HFFc6 (cell line): ENCODE results near the gene PDXP. TPM values are rescaled to one million over a fixed set of nuclear protein-coding genes. Genes with fewer than 3 reads are reported as not detected.
A peak's percentile ranks its signal among the peaks of the same experiment; 100 is the strongest.

Source experiments
- DNase-seq: peaks from one replicate; pipeline ENCODE4 v3.0.0-alpha.2; 2018
- H3K27ac Mint-ChIP-seq: 2 replicates; pipeline ENCODE4 v1.8.0; 2020; ENCODE audit warnings: mild to moderate bottlenecking, mixed read lengths
- H3K27me3 Mint-ChIP-seq: 2 replicates; pipeline ENCODE4 v1.8.0; 2021; ENCODE audit warnings: mild to moderate bottlenecking, moderate library complexity, mixed read lengths; ENCODE audit not compliant: insufficient read depth
- H3K36me3 Mint-ChIP-seq: 2 replicates; pipeline ENCODE4 v1.8.0; 2021; ENCODE audit warnings: low read depth, mixed read lengths
- H3K4me1 Mint-ChIP-seq: 2 replicates; pipeline ENCODE4 v1.8.0; 2020; ENCODE audit warnings: low read depth, mixed read lengths
- H3K4me3 Mint-ChIP-seq: 2 replicates; pipeline ENCODE4 v1.8.0; 2020; ENCODE audit warnings: mild to moderate bottlenecking, moderate library complexity, mixed read lengths
- H3K9me3 Mint-ChIP-seq: 2 replicates; pipeline ENCODE4 v1.8.0; 2020; ENCODE audit warnings: mild to moderate bottlenecking, mixed read lengths
- total RNA-seq, 6 experiments: library from RNA; stranded (reverse); fragmentation: NEBNext Ultra II Directional; extraction: Animal tissue kit (Norgen Biotek cat#: 25700); gene quantifications; 2 replicates in 1 of 6; 3 replicates in 5 of 6; pipeline ENCODE4 v1.2.3, GENCODE V29; 2021
- TF ChIP-seq, protein P1 (sequence below): fragments of 200-600 bp; sonication (generic); IDR thresholded peaks from 2 replicates; pipeline ENCODE4 v1.5.0; 2021; ENCODE audit warnings: antibody characterized with exemption, mild to moderate bottlenecking

Gene PDXP
- total RNA-seq, 6 experiments from 2014 or later, result 15.3 to 24.5 (median 18.4) TPM

DNA sequence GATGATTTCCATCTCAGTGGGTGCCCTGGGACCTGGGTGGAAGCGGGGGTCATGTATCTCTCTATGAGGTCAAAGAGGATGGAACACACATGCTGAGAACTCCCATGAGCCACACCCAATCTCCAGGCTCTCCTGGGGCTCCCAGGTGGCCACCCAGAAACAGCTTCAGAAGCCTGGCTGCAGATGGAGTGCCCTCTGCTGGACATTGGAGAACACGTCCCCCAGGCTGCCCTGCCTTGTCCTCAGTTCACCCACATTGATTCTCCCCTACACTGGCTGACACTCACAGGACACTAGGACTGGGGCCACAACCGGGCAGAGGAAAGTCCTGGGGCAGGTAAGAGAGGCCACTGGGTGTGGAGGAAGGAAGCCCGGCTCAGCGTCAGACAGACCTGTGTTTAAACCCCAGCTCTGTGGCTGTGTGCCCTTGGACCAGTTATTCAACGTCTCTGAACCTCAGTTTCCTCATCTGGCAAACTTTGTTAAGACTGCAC is 23.1 kb downstream of the PDXP start:
- Mint-ChIP-seq H3K27ac (peak overlapping the region; percentile 94), H3K27me3 (peaks cover 19% of the 10 kb centered on the region), H3K36me3 (peaks cover 23% of the 10 kb centered on the region), H3K4me3 (peak overlapping the region; percentile 12; the same call in 1 of the 2 replicates), H3K4me1 (peaks cover 39% of the 10 kb centered on the region), H3K9me3 (no peaks in the 10 kb centered on the region)
- peak; percentile 75 for DNase-seq
- TF ChIP-seq, protein P1, sequence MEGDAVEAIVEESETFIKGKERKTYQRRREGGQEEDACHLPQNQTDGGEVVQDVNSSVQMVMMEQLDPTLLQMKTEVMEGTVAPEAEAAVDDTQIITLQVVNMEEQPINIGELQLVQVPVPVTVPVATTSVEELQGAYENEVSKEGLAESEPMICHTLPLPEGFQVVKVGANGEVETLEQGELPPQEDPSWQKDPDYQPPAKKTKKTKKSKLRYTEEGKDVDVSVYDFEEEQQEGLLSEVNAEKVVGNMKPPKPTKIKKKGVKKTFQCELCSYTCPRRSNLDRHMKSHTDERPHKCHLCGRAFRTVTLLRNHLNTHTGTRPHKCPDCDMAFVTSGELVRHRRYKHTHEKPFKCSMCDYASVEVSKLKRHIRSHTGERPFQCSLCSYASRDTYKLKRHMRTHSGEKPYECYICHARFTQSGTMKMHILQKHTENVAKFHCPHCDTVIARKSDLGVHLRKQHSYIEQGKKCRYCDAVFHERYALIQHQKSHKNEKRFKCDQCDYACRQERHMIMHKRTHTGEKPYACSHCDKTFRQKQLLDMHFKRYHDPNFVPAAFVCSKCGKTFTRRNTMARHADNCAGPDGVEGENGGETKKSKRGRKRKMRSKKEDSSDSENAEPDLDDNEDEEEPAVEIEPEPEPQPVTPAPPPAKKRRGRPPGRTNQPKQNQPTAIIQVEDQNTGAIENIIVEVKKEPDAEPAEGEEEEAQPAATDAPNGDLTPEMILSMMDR, result peak; percentile 94

DNA sequence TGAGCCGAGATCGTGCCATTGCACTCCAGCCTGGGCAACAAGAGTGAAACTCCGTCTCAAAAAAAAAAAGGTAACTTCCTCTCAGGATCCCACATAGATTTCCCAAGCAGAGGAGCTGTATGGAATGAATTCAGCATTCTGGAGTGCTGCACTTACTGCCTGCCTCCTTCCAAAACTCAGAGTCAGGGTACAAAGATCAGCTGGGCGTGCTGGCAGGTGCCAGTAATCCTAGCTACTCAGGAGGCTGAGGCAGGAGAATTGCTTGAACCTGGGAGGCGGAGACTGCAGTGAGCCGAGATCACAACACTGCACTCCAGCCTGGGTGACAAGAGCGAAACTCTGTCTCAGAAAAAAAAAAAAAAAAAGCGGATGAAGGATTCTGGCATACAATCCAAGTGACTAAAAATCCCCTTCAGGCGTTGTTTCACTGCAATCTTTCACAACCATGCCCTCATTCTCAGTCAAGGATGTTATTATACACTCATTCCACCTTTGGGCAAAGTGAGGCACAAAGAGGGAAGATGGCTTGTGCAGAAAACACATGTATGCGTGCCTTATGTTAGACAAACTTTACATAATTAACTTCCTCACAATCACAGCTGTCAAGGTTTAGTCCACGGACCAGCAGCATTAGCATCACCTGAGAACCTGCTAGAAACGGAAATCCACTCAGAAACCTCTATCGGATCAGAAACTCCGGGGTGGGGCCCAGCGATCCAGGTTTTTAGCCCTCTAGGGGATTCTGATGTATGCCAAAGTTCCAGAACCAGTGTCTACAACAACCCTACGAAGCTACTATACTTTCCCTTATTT is 26.5 kb downstream of the PDXP start:
- H3K9me3 Mint-ChIP-seq, result no peaks in the 10 kb centered on the region
- no peak overlapping the region for H3K4me3 Mint-ChIP-seq
- DNase-seq, result no peak
- H3K27me3 Mint-ChIP-seq, result peaks cover 8% of the 10 kb centered on the region; the same call in 1 of the 2 replicates
- peaks cover 42% of the 10 kb centered on the region for H3K4me1 Mint-ChIP-seq
- no peak overlapping the region for H3K27ac Mint-ChIP-seq
- TF ChIP-seq, protein P1, result no peak
- H3K36me3 Mint-ChIP-seq, result peaks cover 7% of the 10 kb centered on the region

DNA sequence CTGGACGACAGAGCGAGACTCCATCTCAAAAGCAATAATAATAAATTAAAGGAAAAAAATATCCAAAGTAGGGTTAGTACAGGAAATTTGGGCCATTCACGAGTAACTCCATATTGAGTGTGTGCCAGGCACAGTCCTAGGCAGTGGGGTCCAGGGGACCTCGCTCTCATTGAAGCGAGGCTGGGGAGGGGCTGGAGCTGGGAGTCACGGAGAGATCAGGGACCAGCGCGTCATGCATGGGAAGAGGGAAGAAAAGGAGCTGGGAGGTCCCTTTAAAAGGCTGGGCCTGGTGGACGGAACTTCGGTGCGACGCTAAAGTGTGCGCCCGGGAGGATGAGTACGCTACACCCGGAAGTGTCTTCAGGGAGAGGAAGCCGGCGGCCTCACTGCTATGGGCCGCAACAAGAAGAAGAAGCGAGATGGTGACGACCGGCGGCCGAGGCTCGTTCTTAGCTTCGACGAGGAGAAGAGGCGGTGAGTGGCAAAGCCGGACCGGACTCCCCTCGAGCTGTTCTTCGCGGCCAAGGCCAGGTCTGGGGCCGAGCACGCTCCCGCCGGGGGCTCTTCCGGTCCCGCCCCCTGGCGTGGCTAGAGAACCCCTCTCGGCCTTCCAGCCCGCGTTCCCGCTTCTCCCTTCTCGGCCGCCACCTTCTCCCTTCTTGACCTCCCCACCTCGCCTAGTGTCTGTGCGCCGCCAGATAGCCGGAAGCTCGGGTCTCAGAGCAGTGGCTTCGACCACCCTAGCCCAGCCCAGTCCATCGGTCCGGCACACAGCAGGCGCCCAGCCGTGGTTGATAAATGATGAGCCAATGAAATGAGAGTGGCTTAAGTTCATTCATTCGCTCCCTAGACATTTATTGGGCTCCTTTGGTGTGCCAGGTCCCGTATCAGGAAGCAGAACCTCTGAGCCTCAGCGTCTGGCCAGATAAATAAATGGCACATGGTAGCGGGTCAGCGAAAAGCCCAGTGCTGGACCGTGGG is 27.8 kb downstream of the PDXP start, which contains the start of gene NOL12:
TSS of gene NOL12 (plus strand) at position 342 of the 981 bp plus-strand sequence. CDS start at position 392, 50 bp downstream.
- H3K9me3 Mint-ChIP-seq, result no peaks in the 10 kb centered on the region
- TF ChIP-seq, protein P1, result peak; percentile 33; the same call in 1 of the 2 replicates

DNA sequence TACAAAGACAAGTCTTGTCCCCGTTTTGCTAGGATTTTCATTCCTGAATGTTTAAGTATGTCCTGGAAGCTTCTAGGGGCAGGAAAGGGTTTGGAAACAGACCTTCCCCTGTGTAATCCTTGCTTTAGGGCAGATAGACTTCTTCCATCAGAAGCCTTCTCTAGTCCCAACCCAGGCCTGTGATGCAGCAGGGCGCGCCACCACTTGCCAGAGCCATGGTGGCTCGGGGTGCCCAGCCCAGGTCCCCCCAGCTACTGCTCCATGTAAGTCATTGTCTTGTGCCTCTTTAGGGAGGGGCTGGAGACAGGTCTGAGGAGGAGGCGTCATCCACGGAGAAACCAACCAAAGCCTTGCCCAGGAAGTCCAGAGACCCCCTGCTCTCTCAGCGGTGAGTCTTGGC is 31.9 kb downstream of the PDXP start:
- TF ChIP-seq, protein P1, result no peak

More for the DNA sequence above, 27.8 kb downstream of the PDXP start, which contains the start of gene NOL12:
- Mint-ChIP-seq H3K4me1 (peaks cover 29% of the 10 kb centered on the region), H3K4me3 (peak within 1 kb of the TSS; percentile 100), H3K27me3 (peaks cover 4% of the 10 kb centered on the region; the same call in 1 of the 2 replicates), H3K36me3 (peaks cover 16% of the 10 kb centered on the region), H3K27ac (peak within 1 kb of the TSS; percentile 84)
- peak; percentile 73 for DNase-seq

DNA sequence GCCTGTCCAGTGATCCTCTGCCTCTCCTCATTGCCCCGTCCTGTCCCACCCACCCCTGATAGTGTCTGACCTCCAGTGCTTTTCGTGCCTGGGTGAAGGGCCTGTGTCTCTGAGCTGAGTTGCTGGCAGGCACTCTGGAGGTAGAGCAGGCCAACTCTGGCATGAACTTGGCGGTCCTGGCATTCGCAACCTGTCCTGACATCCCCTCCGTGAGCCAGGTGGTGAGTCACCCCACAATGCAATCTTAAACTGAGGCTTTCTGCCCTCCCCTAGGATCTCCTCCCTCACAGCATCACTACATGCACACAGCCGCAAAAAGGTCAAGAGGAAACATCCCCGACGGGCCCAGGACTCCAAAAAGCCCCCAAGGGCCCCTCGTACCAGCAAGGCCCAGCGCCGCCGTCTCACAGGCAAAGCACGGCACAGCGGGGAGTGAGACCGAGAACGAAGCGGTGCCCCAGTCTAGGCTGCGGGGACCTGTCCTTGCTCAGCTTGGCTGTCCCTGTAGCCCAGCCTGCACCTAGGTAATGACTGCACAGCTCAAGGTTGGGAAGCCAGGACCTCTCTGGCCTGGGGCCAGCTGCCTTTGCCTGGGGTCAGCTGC is 32.5 kb downstream of the PDXP start:
- peaks cover 25% of the 10 kb centered on the region for H3K36me3 Mint-ChIP-seq
- H3K27me3 Mint-ChIP-seq, result peaks cover 2% of the 10 kb centered on the region
- no peak overlapping the region for H3K27ac Mint-ChIP-seq
- no peaks in the 10 kb centered on the region for H3K9me3 Mint-ChIP-seq
- H3K4me3 Mint-ChIP-seq, result no peak overlapping the region
- no peak for DNase-seq
- H3K4me1 Mint-ChIP-seq, result peaks cover 25% of the 10 kb centered on the region
- TF ChIP-seq, protein P1, result no peak

More for the DNA sequence above, 31.9 kb downstream of the PDXP start:
- Mint-ChIP-seq H3K27ac (no peak overlapping the region), H3K9me3 (no peaks in the 10 kb centered on the region), H3K27me3 (peaks cover 2% of the 10 kb centered on the region), H3K4me3 (no peak overlapping the region), H3K4me1 (peaks cover 24% of the 10 kb centered on the region), H3K36me3 (peaks cover 25% of the 10 kb centered on the region)
- no peak for DNase-seq
